Activated naive CD4-positive, alpha-beta T cell treated with anti-CD3 and anti-CD28 coated beads for 36 hours (primary cell): ENCODE results near the gene OR1E1. TPM values are rescaled to one million over a fixed set of nuclear protein-coding genes. Genes with fewer than 3 reads are reported as not detected.
A peak's percentile ranks its signal among the peaks of the same experiment; 100 is the strongest.
"Not testable (repeated sequence)": the region's sequence is repeated elsewhere in the genome, so short reads cannot be mapped to it uniquely, and the experiment has no call there.

Experiments
- CTCF ChIA-PET: fragments of 350-600 bp; sonication (Branson Sonifier 250); formaldehyde crosslinking; loops from one replicate; lab custom pipeline; 2021; ENCODE audit warnings: antibody characterized with exemption; lab: Charles Lee
- DNase-seq: peaks from one replicate; pipeline ENCODE4 v3.0.0-alpha.2; 2020
- H3K27ac Mint-ChIP-seq: one replicate; pipeline ENCODE4 v1.8.0; 2021; ENCODE audit warnings: mild to moderate bottlenecking, mixed read lengths
- H3K27me3 Mint-ChIP-seq: one replicate; pipeline ENCODE4 v1.8.0; 2021; ENCODE audit warnings: low read depth, mixed read lengths
- H3K36me3 Mint-ChIP-seq: one replicate; pipeline ENCODE4 v1.8.0; 2021; ENCODE audit warnings: low read depth, mixed read lengths
- H3K4me1 Mint-ChIP-seq: one replicate; pipeline ENCODE4 v1.8.0; 2021; ENCODE audit warnings: low read depth, mixed read lengths
- H3K4me3 Mint-ChIP-seq: one replicate; pipeline ENCODE4 v1.8.0; 2021; ENCODE audit warnings: mild to moderate bottlenecking, moderate library complexity, mixed read lengths
- H3K9me3 Mint-ChIP-seq: one replicate; pipeline ENCODE4 v1.8.0; 2021; ENCODE audit warnings: mixed read lengths
- intact Hi-C: fragments of 100-400 bp; cut with micrococcal nuclease; formaldehyde crosslinking; loops from one replicate; pipeline ENCODE4 v1.15.1; 2023
- total RNA-seq, 2 experiments: library from RNA; stranded (reverse); gene quantifications; one replicate each; pipeline ENCODE4 v1.2.3, GENCODE V29; 2021

OR1E1 gene
- total RNA-seq, 2 experiments from 2014 or later: not detected

- peaks cover 15% of the 10 kb centered on the region for H3K27me3 Mint-ChIP-seq
- H3K36me3 Mint-ChIP-seq, H3K9me3 Mint-ChIP-seq, H3K4me1 Mint-ChIP-seq, H3K4me3 Mint-ChIP-seq, CTCF ChIA-PET, intact Hi-C loops, H3K27ac Mint-ChIP-seq: not testable (repeated sequence)
- peak; percentile 22 for DNase-seq
Measured at GRCh38 chr17:3397801-3398200, 409 bp downstream of the OR1E1 start.

- DNase-seq: no peak
- H3K9me3 Mint-ChIP-seq: no peaks in the 10 kb centered on the region
- no peaks in the 10 kb centered on the region for H3K36me3 Mint-ChIP-seq
- H3K27ac Mint-ChIP-seq: no peak overlapping the region
- H3K27me3 Mint-ChIP-seq: peaks cover 22% of the 10 kb centered on the region
- CTCF ChIA-PET: no interaction called here
- intact Hi-C loops: no loop called here
- H3K4me1 Mint-ChIP-seq: no peaks in the 10 kb centered on the region
- no peak overlapping the region for H3K4me3 Mint-ChIP-seq
Measured at GRCh38 chr17:3389791-3390190, 8.4 kb downstream of the OR1E1 start.

- peak within 1 kb of the TSS; percentile 72 for H3K4me3 Mint-ChIP-seq
Measured at GRCh38 chr17:3385869-3386816, 12.1 kb downstream of the OR1E1 start, which contains the start of gene OR3A2. TSS of gene OR3A2 (minus strand) at chr17:3386308.

GRCh38 chr17:3381957-3382356 lies 16.3 kb downstream of the OR1E1 start:
- Mint-ChIP-seq H3K27me3 (peaks cover 23% of the 10 kb centered on the region), H3K27ac (no peak overlapping the region), H3K9me3 (no peaks in the 10 kb centered on the region), H3K4me3 (no peak overlapping the region), H3K36me3 (peaks cover 1% of the 10 kb centered on the region), H3K4me1 (no peaks in the 10 kb centered on the region)
- no peak for DNase-seq
- CTCF ChIA-PET: no interaction called here
- intact Hi-C loops: no loop called here

More at GRCh38 chr17:3385869-3386816, 12.1 kb downstream of the OR1E1 start, which contains the start of gene OR3A2:
- peak within 1 kb of the TSS; percentile 21 for H3K27ac Mint-ChIP-seq
- DNase-seq: peak; percentile 31
- H3K4me1 Mint-ChIP-seq: no peaks in the 10 kb centered on the region
- peaks cover 21% of the 10 kb centered on the region for H3K27me3 Mint-ChIP-seq
- no peaks in the 10 kb centered on the region for H3K9me3 Mint-ChIP-seq
- no peaks in the 10 kb centered on the region for H3K36me3 Mint-ChIP-seq
- CTCF ChIA-PET: no interaction called here
- intact Hi-C loops: no loop called here

- intact Hi-C loops: no loop called here
- peaks cover 6% of the 10 kb centered on the region for H3K27me3 Mint-ChIP-seq
- CTCF ChIA-PET: no interaction called here
- H3K4me3 Mint-ChIP-seq: no peak overlapping the region
- no peak for DNase-seq
- no peak overlapping the region for H3K27ac Mint-ChIP-seq
- H3K9me3 Mint-ChIP-seq: peaks cover 16% of the 10 kb centered on the region
- H3K36me3 Mint-ChIP-seq: peaks cover 1% of the 10 kb centered on the region
- no peaks in the 10 kb centered on the region for H3K4me1 Mint-ChIP-seq
Measured at GRCh38 chr17:3378321-3378720, 19.9 kb downstream of the OR1E1 start.

- peaks cover 34% of the 10 kb centered on the region for H3K9me3 Mint-ChIP-seq
Measured at GRCh38 chr17:3371167-3371566, 27.0 kb downstream of the OR1E1 start.

More at GRCh38 chr17:3371167-3371566, 27.0 kb downstream of the OR1E1 start:
- H3K36me3 Mint-ChIP-seq, CTCF ChIA-PET, H3K4me1 Mint-ChIP-seq, H3K4me3 Mint-ChIP-seq, intact Hi-C loops, DNase-seq, H3K27ac Mint-ChIP-seq: not testable (repeated sequence)
- H3K27me3 Mint-ChIP-seq: peaks cover 11% of the 10 kb centered on the region

Other genes starting within 250 kb of the OR1E1 start
- not detected for gene OR1A2, start 200.9 kb downstream of the OR1E1 start, total RNA-seq
- gene OR1A1, start 190.7 kb downstream of the OR1E1 start, total RNA-seq: not detected
- gene OR3A1, start 100.0 kb downstream of the OR1E1 start, total RNA-seq: under 1 TPM in 1 of 2 experiments, not detected in 1; 0.12 TPM
- gene OR3A2, start 12.1 kb downstream of the OR1E1 start, total RNA-seq: 1 to 10 TPM; 2.6 to 3.0 TPM
- not detected for gene OR3A3, start 13.0 kb upstream of the OR1E1 start, total RNA-seq
- not detected for gene OR1E2, start 35.4 kb upstream of the OR1E1 start, total RNA-seq
- gene SPATA22, start 73.4 kb upstream of the OR1E1 start, total RNA-seq: not detected
- under 1 TPM in 1 of 2 experiments, not detected in 1; 0.29 TPM for gene ASPA, start 77.6 kb upstream of the OR1E1 start, total RNA-seq
- under 1 TPM; 0.72 to 0.77 TPM for gene TRPV3, start 159.4 kb upstream of the OR1E1 start, total RNA-seq
- gene TRPV1, start 211.0 kb upstream of the OR1E1 start, total RNA-seq: 1 to 10 TPM in 1 of 2 experiments, under 1 TPM in 1; 0.96 to 1.0 TPM
- 1 to 10 TPM; 6.9 to 7.5 TPM for gene SHPK, start 237.8 kb upstream of the OR1E1 start, total RNA-seq
- gene CTNS, start 238.3 kb upstream of the OR1E1 start, total RNA-seq: 1 to 10 TPM; 4.5 TPM